ENCODE results near the gene TMEM52.

TMEM52 gene

DNA sequence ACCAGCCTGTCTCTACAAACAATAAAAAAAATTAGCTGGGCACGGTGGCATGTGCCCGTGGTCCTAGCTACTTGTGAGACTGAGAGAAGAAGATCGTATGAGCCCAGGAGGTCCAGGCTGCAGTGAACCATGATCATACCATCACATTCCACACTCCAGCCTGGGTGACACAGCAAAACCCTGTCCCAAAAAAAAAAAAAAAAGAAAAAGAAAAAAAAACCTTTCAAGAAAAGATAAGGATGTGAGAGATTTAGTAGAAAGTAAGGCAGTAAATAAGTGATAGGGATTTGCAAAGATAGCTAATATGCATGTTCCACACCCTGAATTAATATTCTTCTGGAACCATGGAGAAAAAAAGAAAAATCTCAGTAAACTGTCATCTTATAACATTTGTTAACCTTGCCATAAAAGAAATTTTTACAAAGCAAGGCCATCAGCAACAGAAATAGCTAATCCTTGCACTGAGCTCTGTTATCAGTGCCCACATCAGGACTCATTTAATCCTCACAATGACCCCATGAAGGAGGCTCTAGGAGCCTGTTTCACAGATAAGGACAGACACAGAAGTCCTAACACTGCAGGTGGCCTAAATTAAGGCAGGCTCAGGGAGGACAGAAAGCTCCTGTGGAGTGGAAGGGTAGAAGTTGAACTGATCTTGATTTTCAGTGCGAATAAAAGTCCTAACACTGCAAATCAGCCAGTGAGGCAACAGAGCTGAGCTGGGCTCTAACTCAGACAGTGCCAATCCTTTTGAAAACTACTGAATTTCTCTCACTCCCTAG is 35.8 kb downstream of the TMEM52 start:
- Histone ChIP-seq H3K79me2 (ENCODE audit: low read length) (peaks cover 99% of the 10 kb centered on the region), H3K27ac (ENCODE audit: low read length) (no peak overlapping the region), H3K36me3 (replicated peaks; ENCODE audit: insufficient read depth, low read length) (no peaks in the 10 kb centered on the region; the same call in 1 of the 2 replicates), H2AFZ (ENCODE audit: low read length) (no peak overlapping the region), H3K4me3 (ENCODE audit: low read length) (no peak overlapping the region), H3K9me3 (replicated peaks; ENCODE audit: insufficient read depth, low read length) (no peaks in the 10 kb centered on the region), H3K9me2 (replicated peaks; ENCODE audit: insufficient read depth, low read length) (no peaks in the 10 kb centered on the region), H3K9ac (ENCODE audit: low read length) (no peak overlapping the region), H4K20me1 (ENCODE audit: insufficient read depth, low read length) (peaks cover 50% of the 10 kb centered on the region), H3K4me2 (ENCODE audit: low read depth, low read length) (no peak overlapping the region), H3K4me1 (ENCODE audit: low read length) (no peaks in the 10 kb centered on the region), H3F3A (ENCODE audit: insufficient read depth, low read length) (no peaks in the 10 kb centered on the region), H3K27me3 (replicated peaks; ENCODE audit: insufficient read depth, low read length) (no peaks in the 10 kb centered on the region)
- no peak for DNase-seq
- TF ChIP-seq EZH2phosphoT487 (IDR thresholded peaks at IDR 0.05; ENCODE audit: low read length) (no peak), EZH2 (optimal IDR thresholded peaks at IDR 0.05; ENCODE audit: low read depth, low read length) (no peak)
- TF ChIP-seq, protein P1, sequence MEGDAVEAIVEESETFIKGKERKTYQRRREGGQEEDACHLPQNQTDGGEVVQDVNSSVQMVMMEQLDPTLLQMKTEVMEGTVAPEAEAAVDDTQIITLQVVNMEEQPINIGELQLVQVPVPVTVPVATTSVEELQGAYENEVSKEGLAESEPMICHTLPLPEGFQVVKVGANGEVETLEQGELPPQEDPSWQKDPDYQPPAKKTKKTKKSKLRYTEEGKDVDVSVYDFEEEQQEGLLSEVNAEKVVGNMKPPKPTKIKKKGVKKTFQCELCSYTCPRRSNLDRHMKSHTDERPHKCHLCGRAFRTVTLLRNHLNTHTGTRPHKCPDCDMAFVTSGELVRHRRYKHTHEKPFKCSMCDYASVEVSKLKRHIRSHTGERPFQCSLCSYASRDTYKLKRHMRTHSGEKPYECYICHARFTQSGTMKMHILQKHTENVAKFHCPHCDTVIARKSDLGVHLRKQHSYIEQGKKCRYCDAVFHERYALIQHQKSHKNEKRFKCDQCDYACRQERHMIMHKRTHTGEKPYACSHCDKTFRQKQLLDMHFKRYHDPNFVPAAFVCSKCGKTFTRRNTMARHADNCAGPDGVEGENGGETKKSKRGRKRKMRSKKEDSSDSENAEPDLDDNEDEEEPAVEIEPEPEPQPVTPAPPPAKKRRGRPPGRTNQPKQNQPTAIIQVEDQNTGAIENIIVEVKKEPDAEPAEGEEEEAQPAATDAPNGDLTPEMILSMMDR (IDR thresholded peaks at IDR 0.05; ENCODE audit: low read length), result no peak

GRCh38 chr1:1881727-1882126 is 37.4 kb downstream of the TMEM52 start:
- H3K4me1 ChIP-seq (ENCODE audit: low read length), result no peaks in the 10 kb centered on the region
- TF ChIP-seq, protein P1 (IDR thresholded peaks at IDR 0.05; ENCODE audit: low read length), result no peak
- TF ChIP-seq EZH2 (optimal IDR thresholded peaks at IDR 0.05; ENCODE audit: low read depth, low read length) (no peak), EZH2phosphoT487 (IDR thresholded peaks at IDR 0.05; ENCODE audit: low read length) (no peak)
- peaks cover 96% of the 10 kb centered on the region for H3K79me2 ChIP-seq (ENCODE audit: low read length)
- H3F3A ChIP-seq (ENCODE audit: insufficient read depth, low read length), result no peaks in the 10 kb centered on the region
- H3K4me2 ChIP-seq (ENCODE audit: low read depth, low read length), result no peak overlapping the region
- H3K9me2 ChIP-seq (replicated peaks; ENCODE audit: insufficient read depth, low read length), result no peaks in the 10 kb centered on the region
- DNase-seq, result no peak
- peaks cover 35% of the 10 kb centered on the region for H4K20me1 ChIP-seq (ENCODE audit: insufficient read depth, low read length)
- H3K27ac ChIP-seq (ENCODE audit: low read length), result no peak overlapping the region
- H3K4me3 ChIP-seq (ENCODE audit: low read length), result no peak overlapping the region
- H3K36me3 ChIP-seq (replicated peaks; ENCODE audit: insufficient read depth, low read length), result no peaks in the 10 kb centered on the region; the same call in 1 of the 2 replicates
- no peaks in the 10 kb centered on the region for H3K27me3 ChIP-seq (replicated peaks; ENCODE audit: insufficient read depth, low read length)
- H2AFZ ChIP-seq (ENCODE audit: low read length), result no peak overlapping the region
- H3K9ac ChIP-seq (ENCODE audit: low read length), result no peak overlapping the region
- H3K9me3 ChIP-seq (replicated peaks; ENCODE audit: insufficient read depth, low read length), result no peaks in the 10 kb centered on the region

- no peak overlapping the region for H3K27ac ChIP-seq (ENCODE audit: low read length)
- H3K4me2 ChIP-seq (ENCODE audit: low read depth, low read length), result no peak overlapping the region
- no peaks in the 10 kb centered on the region; the same call in 1 of the 2 replicates for H3K36me3 ChIP-seq (replicated peaks; ENCODE audit: insufficient read depth, low read length)
These were observed 38.3 kb downstream of the TMEM52 start for GRCh38 chr1:1880617-1881312.

More at GRCh38 chr1:1880617-1881312, 38.3 kb downstream of the TMEM52 start:
- no peaks in the 10 kb centered on the region for H3K9me2 ChIP-seq (replicated peaks; ENCODE audit: insufficient read depth, low read length)
- no peaks in the 10 kb centered on the region for H3K4me1 ChIP-seq (ENCODE audit: low read length)
- no peaks in the 10 kb centered on the region for H3K27me3 ChIP-seq (replicated peaks; ENCODE audit: insufficient read depth, low read length)
- H4K20me1 ChIP-seq (ENCODE audit: insufficient read depth, low read length), result peaks cover 29% of the 10 kb centered on the region
- no peak overlapping the region for H2AFZ ChIP-seq (ENCODE audit: low read length)
- TF ChIP-seq, protein P1 (IDR thresholded peaks at IDR 0.05; ENCODE audit: low read length), result no peak
- no peak for TF ChIP-seq EZH2 (optimal IDR thresholded peaks at IDR 0.05; ENCODE audit: low read depth, low read length)
- no peak for TF ChIP-seq EZH2phosphoT487 (IDR thresholded peaks at IDR 0.05; ENCODE audit: low read length)
- DNase-seq, result no peak
- H3K4me3 ChIP-seq (ENCODE audit: low read length), result no peak overlapping the region
- peaks cover 96% of the 10 kb centered on the region for H3K79me2 ChIP-seq (ENCODE audit: low read length)
- H3K9me3 ChIP-seq (replicated peaks; ENCODE audit: insufficient read depth, low read length), result no peaks in the 10 kb centered on the region
- H3K9ac ChIP-seq (ENCODE audit: low read length), result no peak overlapping the region
- H3F3A ChIP-seq (ENCODE audit: insufficient read depth, low read length), result no peaks in the 10 kb centered on the region
